GM19043 (cell line): ENCODE measurements around the gene SMURF1.

ENCODE experiments used
- ATAC-seq: cut with Tn5 transposase; IDR thresholded peaks from one replicate; pipeline ENCODE4 v1.9.1; 2021; ENCODE audit warnings: low read depth; ENCODE audit not compliant: unreplicated experiment

The SMURF1 gene

GRCh38 chr7:99141841-99142726, 1.8 kb downstream of the SMURF1 start:
- no peak for ATAC-seq

- no peak for ATAC-seq
Observed at GRCh38 chr7:99141334-99141733, 2.6 kb downstream of the SMURF1 start.

GRCh38 chr7:99140813-99141212, 3.1 kb downstream of the SMURF1 start:
- no peak for ATAC-seq

- ATAC-seq, result no peak
Observed at GRCh38 chr7:99139036-99139435, 4.9 kb downstream of the SMURF1 start.

- no peak for ATAC-seq
Observed at GRCh38 chr7:99137411-99138180, 6.3 kb downstream of the SMURF1 start.

DNA sequence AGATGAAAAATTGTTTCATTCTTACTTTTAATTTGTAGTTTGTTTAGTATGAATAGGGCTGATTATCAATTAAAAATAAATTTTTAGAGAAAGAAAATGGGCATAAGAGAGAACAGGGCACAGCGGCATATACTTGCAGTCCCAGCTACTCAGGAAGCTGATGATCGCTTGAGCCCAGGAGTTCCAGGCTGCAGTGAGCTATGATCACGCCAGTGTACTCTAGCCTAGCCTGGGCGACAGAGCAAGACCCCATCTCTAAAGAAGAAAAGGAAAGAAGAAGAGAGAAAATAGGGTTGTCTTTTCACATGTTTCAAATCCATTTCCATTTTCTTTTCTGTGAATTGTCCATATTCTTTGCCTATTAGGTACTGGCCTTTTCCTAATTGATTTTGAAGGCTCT, 8.0 kb downstream of the SMURF1 start:
- no peak for ATAC-seq

GRCh38 chr7:99133766-99134564, 9.9 kb downstream of the SMURF1 start:
- ATAC-seq, result no peak

GRCh38 chr7:99132595-99133321, 11.2 kb downstream of the SMURF1 start:
- no peak for ATAC-seq

DNA sequence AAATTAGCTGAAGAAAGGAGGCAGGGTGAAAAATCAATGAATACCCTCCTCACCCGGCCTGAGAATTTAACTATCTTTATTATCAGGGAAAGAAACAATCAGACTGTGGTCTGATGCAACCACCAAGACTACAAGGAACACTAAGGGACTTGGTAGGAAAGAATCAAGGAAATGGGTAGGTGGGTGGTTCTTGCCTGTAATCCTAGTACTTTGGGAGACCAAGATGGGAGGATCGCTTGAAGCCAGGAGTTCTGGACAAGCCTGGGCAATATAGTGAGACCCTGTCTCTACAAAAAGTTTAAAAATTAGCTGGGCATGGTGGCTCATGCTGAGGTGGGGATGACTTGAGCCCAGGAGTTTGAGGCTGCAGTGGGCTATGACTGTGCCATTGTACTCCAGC, 12.6 kb downstream of the SMURF1 start:
- no peak for ATAC-seq

DNA sequence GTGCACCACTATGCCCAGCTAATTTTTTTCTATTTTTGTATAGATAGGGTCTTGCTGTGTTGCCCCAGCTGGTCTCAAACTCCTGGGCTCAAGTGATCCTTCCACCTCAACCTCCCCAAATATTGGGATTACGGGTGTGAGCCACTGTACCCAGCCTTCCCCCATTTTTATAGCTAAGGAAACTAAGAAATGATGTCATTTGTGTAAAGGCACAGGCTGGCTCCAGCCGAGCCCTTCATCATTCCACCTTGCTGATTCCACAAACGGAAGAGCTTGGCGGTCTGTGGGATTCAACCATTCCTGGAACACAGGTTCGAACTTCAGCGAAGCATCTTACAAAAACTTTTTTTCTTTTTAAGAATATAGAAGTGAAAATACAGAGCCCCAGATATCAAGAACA, 14.4 kb downstream of the SMURF1 start:
- no peak for ATAC-seq

DNA sequence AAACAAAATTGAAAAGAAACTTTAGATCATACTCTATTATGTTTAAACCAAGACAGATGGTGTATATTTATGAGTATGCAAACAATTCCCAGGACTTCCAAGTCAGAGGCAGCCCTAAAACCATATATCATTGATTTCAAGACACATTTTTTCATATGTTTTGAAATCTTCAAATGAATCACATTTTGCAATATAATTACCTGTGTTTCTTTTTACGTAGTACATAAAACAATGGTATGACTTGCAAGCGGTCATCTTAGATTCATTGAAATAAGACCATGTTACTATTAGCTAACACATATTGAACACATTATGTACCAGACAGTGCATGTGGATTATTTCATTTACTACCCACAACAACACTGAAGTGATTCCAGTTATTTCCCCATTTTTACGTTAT, 14.9 kb downstream of the SMURF1 start:
- ATAC-seq, result no peak

- no peak for ATAC-seq
Observed at GRCh38 chr7:99128076-99128950, 15.6 kb downstream of the SMURF1 start.

DNA sequence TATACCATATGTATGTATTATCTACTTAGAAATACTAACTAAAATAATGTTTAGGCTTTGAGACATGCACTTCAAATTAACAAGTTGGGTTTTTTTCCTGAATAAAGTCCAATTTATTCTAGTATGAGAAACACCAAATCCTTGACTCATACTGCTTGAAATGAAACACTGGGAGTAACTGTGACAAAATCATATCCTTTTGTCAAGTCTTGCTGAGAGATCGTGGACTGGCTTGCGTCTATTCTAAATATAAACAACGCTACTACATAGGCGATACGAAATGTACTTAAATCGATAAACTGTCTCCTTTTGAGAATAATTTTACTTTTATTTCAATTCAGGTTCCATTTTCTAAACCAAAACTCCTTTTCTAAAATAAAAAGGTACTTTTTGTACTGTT, 16.3 kb downstream of the SMURF1 start:
- ATAC-seq, result no peak

DNA sequence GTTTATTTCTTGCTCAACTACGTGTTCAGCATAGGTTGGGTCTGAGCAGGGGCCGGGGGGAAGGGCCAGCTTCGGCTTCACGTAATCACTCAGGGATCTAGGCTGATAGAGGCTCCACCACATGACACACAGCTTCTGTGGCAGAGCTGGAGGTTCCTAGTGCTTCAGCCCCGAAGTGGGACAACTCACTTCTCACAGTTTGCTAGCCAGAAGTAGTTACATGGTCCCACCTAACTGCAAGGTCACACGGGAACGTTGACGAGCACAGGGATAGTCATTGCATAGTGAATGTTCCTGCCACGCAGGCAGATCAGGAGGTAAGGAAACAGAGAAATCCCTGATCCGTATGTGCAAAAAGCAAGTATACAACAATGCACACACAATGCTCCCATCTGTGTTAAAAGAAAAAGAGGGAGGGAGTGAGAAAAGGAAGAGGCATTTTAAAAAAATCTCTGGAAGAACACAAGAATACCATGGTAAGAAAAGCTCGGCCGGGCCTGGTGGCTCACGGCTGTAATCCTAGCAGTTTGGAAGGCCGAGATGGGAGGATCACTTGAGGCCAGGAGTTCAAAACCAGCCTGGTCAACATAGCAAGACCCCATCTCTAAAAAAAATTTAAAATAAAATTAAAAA, 16.9 kb downstream of the SMURF1 start:
- no peak for ATAC-seq

GRCh38 chr7:99125505-99125865, 18.4 kb downstream of the SMURF1 start:
- ATAC-seq, result no peak

GRCh38 chr7:99124751-99125504, 19.0 kb downstream of the SMURF1 start:
- ATAC-seq, result no peak

DNA sequence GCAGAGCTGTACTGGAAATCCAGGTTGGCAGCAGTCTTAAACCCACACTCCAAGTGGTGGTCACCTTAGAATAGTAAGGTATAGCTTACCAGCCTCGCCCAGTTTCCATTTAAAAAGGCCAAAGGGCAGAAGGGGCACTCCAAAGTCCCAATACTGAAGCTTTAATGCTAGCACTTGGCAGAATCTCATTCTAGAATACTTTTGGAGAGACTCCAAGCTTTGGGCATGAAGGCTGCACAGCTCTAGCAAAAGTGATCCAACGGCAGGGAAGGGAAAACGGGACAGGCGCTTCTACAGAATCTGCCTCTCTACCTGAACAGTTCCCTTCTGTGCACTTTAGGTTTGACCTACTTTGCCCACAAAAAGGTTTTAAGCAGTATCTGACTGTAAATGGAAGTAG, 19.7 kb downstream of the SMURF1 start:
- no peak for ATAC-seq

DNA sequence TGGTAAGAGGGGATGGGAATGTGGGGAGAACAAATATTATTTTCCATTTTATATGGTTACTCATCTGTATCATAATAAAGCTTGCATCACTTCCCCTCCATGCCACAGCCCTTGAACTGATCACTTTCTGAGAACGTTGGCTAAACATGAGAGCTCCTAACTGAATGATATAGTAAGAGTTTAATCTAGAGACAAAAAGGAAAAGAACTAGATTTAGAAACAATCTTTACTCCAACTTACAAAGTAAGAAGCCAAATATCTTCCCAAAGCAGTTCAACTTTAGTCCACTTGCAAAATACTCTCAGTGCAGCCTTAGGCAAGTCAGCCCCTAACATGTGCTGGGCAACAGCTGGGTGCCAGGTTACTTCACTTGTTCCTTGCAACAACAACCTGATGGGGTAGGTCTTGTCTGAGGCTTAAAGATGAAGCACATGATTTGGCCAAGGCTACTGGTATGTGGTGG, 20.3 kb downstream of the SMURF1 start:
- no peak for ATAC-seq
